Endothelial cell of umbilical vein (primary cell): ENCODE results near the gene BBX. TPM values are rescaled to one million over a fixed set of nuclear protein-coding genes. Genes with fewer than 3 reads are reported as not detected.

ENCODE experiments used
- BruUV-seq: library from RNA; stranded (reverse); fragments of 400-500 nt; replicated peaks from 2 replicates; lab custom pipeline; 2021; lab: Mats Ljungman, UMichigan
- CTCF ChIA-PET: fragments of 300-600, 350-600 bp; sonication (Branson Sonifier 250); formaldehyde crosslinking; loops from one replicate; lab custom pipeline; 2021; ENCODE audit warnings: antibody characterized with exemption, inconsistent platforms; lab: Charles Lee
- POLR2A ChIA-PET: fragments of 300-600, 350-600 bp; sonication (Branson Sonifier 250); formaldehyde crosslinking; loops from one replicate; lab custom pipeline; 2021; ENCODE audit warnings: antibody characterized with exemption, inconsistent platforms; lab: Charles Lee
- DNase-seq: peaks from one replicate; pipeline ENCODE4 v3.0.0-alpha.2; 2011; ENCODE audit warnings: low read depth, low spot score
- FAIRE-seq: peaks from 2 replicates; lab custom pipeline; 2011; peaks lifted over from hg19 to GRCh38; lab: Jason Lieb, UNC
- H2AFZ ChIP-seq: 2 replicates; pipeline ENCODE4 v1.6.0; 2012; ENCODE audit warnings: low read depth, low read length, control low read depth, inconsistent platforms
- H3K27ac ChIP-seq: 2 replicates; pipeline ENCODE4 v1.5.1; 2011; ENCODE audit warnings: low read depth, mild to moderate bottlenecking, control low read depth, low read length, moderate library complexity; ENCODE audit not compliant: insufficient read depth
- H3K27me3 ChIP-seq, 2 experiments: 2 replicates each; pipeline versions ENCODE4 v1.6.0 to v1.6.1; 2011; ENCODE audit warnings: low read length in 2 of 2, mixed read lengths in 1 of 2; ENCODE audit not compliant: control insufficient read depth in 2 of 2, insufficient read depth in 2 of 2
- H3K36me3 ChIP-seq, 2 experiments: 2 replicates in 1 of 2; 3 replicates in 1 of 2; pipeline ENCODE4 v1.5.1; 2011; ENCODE audit warnings: low read length in 2 of 2, mild to moderate bottlenecking in 1 of 2, moderate library complexity in 1 of 2; ENCODE audit not compliant: control insufficient read depth in 2 of 2, insufficient read depth in 2 of 2; ENCODE audit errors: extremely low read depth in 1 of 2
- H3K4me1 ChIP-seq: 3 replicates; pipeline ENCODE4 v1.5.1; 2011; ENCODE audit warnings: mild to moderate bottlenecking, low read length; ENCODE audit not compliant: control insufficient read depth, insufficient read depth; ENCODE audit errors: extremely low read depth
- H3K4me2 ChIP-seq: 2 replicates; pipeline ENCODE4 v1.6.1; 2011; ENCODE audit warnings: low read length, control low read depth, mixed read lengths; ENCODE audit not compliant: insufficient read depth
- H3K4me3 ChIP-seq, 3 experiments: fragments of 200-600 bp in 1 of 3; sonication (generic), shearing (Covaris generic) in 1 of 3; replicated peaks in 1 of 3; 2 replicates each; pipeline ENCODE4 v1.5.1; 2011 to 2016; ENCODE audit warnings: control low read depth in 3 of 3, low read length in 3 of 3, mild to moderate bottlenecking in 2 of 3, inconsistent platforms in 1 of 3, low read depth in 1 of 3, moderate library complexity in 1 of 3; ENCODE audit not compliant: insufficient read depth in 1 of 3
- H3K79me2 ChIP-seq: 2 replicates; pipeline ENCODE4 v1.6.0; 2012; ENCODE audit warnings: low read length, inconsistent platforms; ENCODE audit not compliant: control insufficient read depth, insufficient read depth
- H3K9ac ChIP-seq: replicated peaks from 2 replicates; pipeline ENCODE3; 2011; ENCODE audit warnings: low read length, control low read depth; ENCODE audit not compliant: insufficient read depth; ENCODE audit errors: extremely low read depth
- H3K9me1 ChIP-seq: replicated peaks from 3 replicates; pipeline ENCODE4 v1.6.0; 2011; ENCODE audit warnings: mild to moderate bottlenecking, low read length; ENCODE audit not compliant: control insufficient read depth, insufficient read depth; ENCODE audit errors: extremely low read depth
- H3K9me3 ChIP-seq: replicated peaks from 2 replicates; pipeline ENCODE4 v1.5.1; 2012; ENCODE audit warnings: low read length, inconsistent platforms; ENCODE audit not compliant: control insufficient read depth, insufficient read depth
- H4K20me1 ChIP-seq: replicated peaks from 2 replicates; pipeline ENCODE3; 2011; ENCODE audit warnings: mild to moderate bottlenecking, low read length; ENCODE audit not compliant: control insufficient read depth, insufficient read depth; ENCODE audit errors: extremely low read depth
- EZH2 ChIP-seq: IDR thresholded peaks from 2 replicates; pipeline ENCODE4 v1.6.1; 2012; ENCODE audit warnings: borderline replicate concordance, low read depth, mild to moderate bottlenecking, moderate library complexity, low read length, inconsistent platforms; ENCODE audit not compliant: severe bottlenecking
- FOS ChIP-seq: IDR thresholded peaks from 2 replicates; pipeline ENCODE4 v1.6.1; 2011; ENCODE audit warnings: mild to moderate bottlenecking, low read length, moderate library complexity, borderline replicate concordance; ENCODE audit not compliant: insufficient read depth
- GATA2 ChIP-seq: IDR thresholded peaks from 2 replicates; pipeline ENCODE4 v1.7.0; 2011; ENCODE audit warnings: low read depth, mild to moderate bottlenecking, moderate library complexity, mixed read lengths, low read length; ENCODE audit not compliant: insufficient read length, insufficient read depth
- JUN ChIP-seq: IDR thresholded peaks from 2 replicates; pipeline ENCODE4 v1.6.1; 2011; ENCODE audit warnings: borderline replicate concordance, low read depth; ENCODE audit not compliant: insufficient read length, insufficient read depth
- MYC ChIP-seq: IDR thresholded peaks from one replicate; pipeline ENCODE4 v1.6.1; 2011; ENCODE audit warnings: mild to moderate bottlenecking, low read depth, low read length
- POLR2A ChIP-seq: IDR thresholded peaks from 2 replicates; pipeline ENCODE4 v1.6.1; 2012; ENCODE audit warnings: low read depth, mild to moderate bottlenecking, control low read depth, low read length
- POLR2AphosphoS5 ChIP-seq: IDR thresholded peaks from 2 replicates; pipeline ENCODE4 v1.6.1; 2012; ENCODE audit warnings: low read depth, mild to moderate bottlenecking, control low read depth, low read length, moderate library complexity; ENCODE audit not compliant: insufficient read depth
- dilution Hi-C: fragments of 300-500 bp; cut with MboI; formaldehyde crosslinking; loops from one replicate; pipeline ENCODE4 v1.15.0; 2019; ENCODE audit warnings: low sequenced_read_pairs; ENCODE audit not compliant: extremely low pct_ligation_motif_present
- intact Hi-C: fragments of 100-400 bp; cut with micrococcal nuclease; formaldehyde crosslinking; loops from one replicate; pipeline ENCODE4 v1.10.0; 2022
- polyA plus RNA-seq, 4 experiments: library from polyadenylated mRNA; depleted of rRNA in 3 of 4; stranded (reverse) in 3 of 4; unstranded in 1 of 4; fragments of >200 nt; gene quantifications; 2 replicates each; pipeline versions ENCODE4 v1.2.1 to v1.2.3, GENCODE V29; 2011 to 2012; ENCODE audit warnings: missing spikeins in 1 of 4
- total RNA-seq: library from RNA; stranded (reverse); gene quantifications from 2 replicates; pipeline ENCODE4 v1.2.3, GENCODE V29; 2021
- TF ChIP-seq, protein P1 (sequence below), 2 donors: IDR thresholded peaks; 1 replicate in 1 of 2; 2 replicates in 1 of 2; pipeline ENCODE4 v1.5.1; 2011; ENCODE audit warnings: low read length in 2 of 2, mild to moderate bottlenecking in 2 of 2, moderate library complexity in 2 of 2, control low read depth in 1 of 2, inconsistent platforms in 1 of 2, low read depth in 1 of 2; ENCODE audit not compliant: insufficient read depth in 1 of 2; ENCODE audit errors: extremely low read depth in 1 of 2
- TF ChIP-seq, protein P2 (sequence below): IDR thresholded peaks from 2 replicates; pipeline ENCODE4 v1.6.1; 2011; ENCODE audit not compliant: insufficient read depth, insufficient read length

BBX gene
- total and polyA plus RNA-seq, 2 donors (not counting 3 experiments of a cell fraction or from before 2014, with no cell fraction given): 21.4 to 43.4 TPM

DNA sequence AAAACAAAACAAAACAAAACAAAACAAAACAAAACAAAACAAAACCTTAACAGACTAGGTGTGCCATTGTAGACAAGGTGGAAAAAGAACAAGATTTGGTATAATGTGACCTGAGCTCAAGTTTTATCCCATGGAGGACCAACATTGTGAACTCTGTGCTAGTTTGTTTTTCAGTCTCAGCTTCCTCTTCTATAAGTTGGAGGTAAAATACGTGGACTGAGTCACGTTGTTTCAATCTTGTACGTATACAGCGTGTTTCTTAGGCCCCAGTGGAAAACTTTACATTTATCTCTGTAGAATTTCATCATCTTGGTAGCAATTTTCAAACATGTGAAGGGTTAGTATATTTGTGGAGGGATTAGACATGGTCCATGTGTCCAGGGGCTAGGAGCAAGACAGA, 306.4 kb downstream of the BBX start:
- BruUV-seq: no TSS peak
- DNase-seq: no peak
- no peaks in the 10 kb centered on the region for H3K9me1 ChIP-seq
- dilution Hi-C loops: no loop called here
- H2AFZ ChIP-seq: no peak overlapping the region
- POLR2A ChIA-PET: interaction anchor here (0.7 kb wide), 1 partner anchor 408 kb away, joined by 7 read pairs; no protein-coding TSS in a partner anchor
- no peak overlapping the region for H3K4me3 ChIP-seq
- H3K36me3 ChIP-seq: no peaks in the 10 kb centered on the region
- TF ChIP-seq JUN: no peak
- TF ChIP-seq, protein P1, sequence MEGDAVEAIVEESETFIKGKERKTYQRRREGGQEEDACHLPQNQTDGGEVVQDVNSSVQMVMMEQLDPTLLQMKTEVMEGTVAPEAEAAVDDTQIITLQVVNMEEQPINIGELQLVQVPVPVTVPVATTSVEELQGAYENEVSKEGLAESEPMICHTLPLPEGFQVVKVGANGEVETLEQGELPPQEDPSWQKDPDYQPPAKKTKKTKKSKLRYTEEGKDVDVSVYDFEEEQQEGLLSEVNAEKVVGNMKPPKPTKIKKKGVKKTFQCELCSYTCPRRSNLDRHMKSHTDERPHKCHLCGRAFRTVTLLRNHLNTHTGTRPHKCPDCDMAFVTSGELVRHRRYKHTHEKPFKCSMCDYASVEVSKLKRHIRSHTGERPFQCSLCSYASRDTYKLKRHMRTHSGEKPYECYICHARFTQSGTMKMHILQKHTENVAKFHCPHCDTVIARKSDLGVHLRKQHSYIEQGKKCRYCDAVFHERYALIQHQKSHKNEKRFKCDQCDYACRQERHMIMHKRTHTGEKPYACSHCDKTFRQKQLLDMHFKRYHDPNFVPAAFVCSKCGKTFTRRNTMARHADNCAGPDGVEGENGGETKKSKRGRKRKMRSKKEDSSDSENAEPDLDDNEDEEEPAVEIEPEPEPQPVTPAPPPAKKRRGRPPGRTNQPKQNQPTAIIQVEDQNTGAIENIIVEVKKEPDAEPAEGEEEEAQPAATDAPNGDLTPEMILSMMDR (IDR thresholded peaks at IDR 0.05; ENCODE audit: extremely low read depth in 1 of 2, insufficient read depth in 1 of 2, low read depth in 1 of 2, low read length in 2 of 2): no peak
- no peak for TF ChIP-seq FOS
- no peak for TF ChIP-seq POLR2A
- TF ChIP-seq, protein P2, sequence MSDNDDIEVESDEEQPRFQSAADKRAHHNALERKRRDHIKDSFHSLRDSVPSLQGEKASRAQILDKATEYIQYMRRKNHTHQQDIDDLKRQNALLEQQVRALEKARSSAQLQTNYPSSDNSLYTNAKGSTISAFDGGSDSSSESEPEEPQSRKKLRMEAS: no peak
- TF ChIP-seq GATA2: no peak
- no peak for TF ChIP-seq MYC
- no peak for TF ChIP-seq POLR2AphosphoS5
- no peak for TF ChIP-seq EZH2
- no peaks in the 10 kb centered on the region for H3K9me3 ChIP-seq
- no peaks in the 10 kb centered on the region for H3K27me3 ChIP-seq
- intact Hi-C loops: no loop called here
- CTCF ChIA-PET: interaction anchor here (0.8 to 1.3 kb wide), 2 partner anchors 16 to 152 kb away, joined by 3 to 4 read pairs; no protein-coding TSS in a partner anchor
- no peak overlapping the region for H3K9ac ChIP-seq
- no peaks in the 10 kb centered on the region for H3K79me2 ChIP-seq
- H3K4me1 ChIP-seq: no peaks in the 10 kb centered on the region
- no peaks in the 10 kb centered on the region for H4K20me1 ChIP-seq
- H3K4me2 ChIP-seq: no peak overlapping the region
- no peak for FAIRE-seq
- no peak overlapping the region for H3K27ac ChIP-seq
